ENCODE data around the gene ZBTB8OS.

- TF ChIP-seq CTCF (IDR thresholded peaks at IDR 0.05; ENCODE audit: extremely low read depth in 1 of 2, insufficient read depth in 1 of 2, low read depth in 1 of 2, low read length in 2 of 2): no peak
- TF ChIP-seq EZH2 (IDR thresholded peaks at IDR 0.05; ENCODE audit: borderline replicate concordance, low read depth, low read length, severe bottlenecking): no peak
Observed at GRCh38 chr1:32684167-32684811, 33.9 kb upstream of the ZBTB8OS start.
